Activated T-cell treated with anti-CD3 and anti-CD28 coated beads, Interleukin-2, amount 50 U/mL, for 1 hour (primary cell): Measurements from ENCODE around the gene PLA2G4E.
A peak's percentile ranks its signal among the peaks of the same experiment; 100 is the strongest.

Experiments
- DNase-seq: peaks from one replicate; pipeline ENCODE4 v3.0.0-alpha.2; 2020

Gene PLA2G4E

GRCh38 chr15:42020713-42021273, at the start of gene PLA2G4E:
Gene PLA2G4E, minus strand, starts transcription at chr15:42021042. Its CDS starts 12 bp downstream, at chr15:42021030.
- DNase-seq = no peak

GRCh38 chr15:42070279-42070975, 49.6 kb upstream of the PLA2G4E start:
- DNase-seq = no peak

- DNase-seq = no peak
Measured at GRCh38 chr15:42069496-42070278, 48.8 kb upstream of the PLA2G4E start.

- DNase-seq = no peak
Measured at GRCh38 chr15:42069025-42069424, 48.2 kb upstream of the PLA2G4E start.

- no peak for DNase-seq
Measured at GRCh38 chr15:42068601-42069000, 47.8 kb upstream of the PLA2G4E start.

- DNase-seq = no peak
Measured at GRCh38 chr15:42066764-42067415, 46.0 kb upstream of the PLA2G4E start.

- no peak for DNase-seq
Measured at GRCh38 chr15:42065468-42065867, 44.6 kb upstream of the PLA2G4E start.

- DNase-seq = no peak
Measured at GRCh38 chr15:42065033-42065432, 44.2 kb upstream of the PLA2G4E start.

GRCh38 chr15:42064271-42064670, 43.4 kb upstream of the PLA2G4E start:
- no peak for DNase-seq

GRCh38 chr15:42063122-42063848, 42.4 kb upstream of the PLA2G4E start:
- no peak for DNase-seq

- DNase-seq = no peak
Measured at GRCh38 chr15:42062284-42062806, 41.5 kb upstream of the PLA2G4E start.

- DNase-seq = no peak
Measured at GRCh38 chr15:42060797-42061196, 40.0 kb upstream of the PLA2G4E start.

- DNase-seq = no peak
Measured at GRCh38 chr15:42060477-42060763, 39.6 kb upstream of the PLA2G4E start.

- peak; percentile 76 for DNase-seq
Measured at GRCh38 chr15:42059661-42060476, 39.0 kb upstream of the PLA2G4E start.

- DNase-seq = no peak
Measured at GRCh38 chr15:42058791-42059190, 37.9 kb upstream of the PLA2G4E start.

GRCh38 chr15:42057799-42058646, 37.2 kb upstream of the PLA2G4E start:
- no peak for DNase-seq

- peak; percentile 53 for DNase-seq
Measured at GRCh38 chr15:42056934-42057798, 36.3 kb upstream of the PLA2G4E start.

GRCh38 chr15:42053914-42054313, 33.1 kb upstream of the PLA2G4E start:
- DNase-seq = no peak

- no peak for DNase-seq
Measured at GRCh38 chr15:42053010-42053409, 32.2 kb upstream of the PLA2G4E start.
